Activated T-helper 17 cell treated with anti-CD3 and anti-CD28 coated beads, Interleukin-2, amount 50 U/mL, for 72 hours (primary cell): ENCODE data around the gene INSYN2A. TPM values are rescaled to one million over a fixed set of nuclear protein-coding genes. Genes with fewer than 3 reads are reported as not detected.

Source experiments
- ATAC-seq: fragments of 150-1000 bp; cut with Tn5 transposase; replicated peaks from 2 replicates; pipeline ENCODE4 v1.10.0; 2021; ENCODE audit warnings: mild to moderate bottlenecking, moderate library complexity
- H3K27ac Mint-ChIP-seq: one replicate; pipeline ENCODE4 v1.8.0; 2022; ENCODE audit warnings: mixed read lengths
- H3K27me3 Mint-ChIP-seq: one replicate; pipeline ENCODE4 v1.8.0; 2022; ENCODE audit warnings: mixed read lengths
- H3K36me3 Mint-ChIP-seq: one replicate; pipeline ENCODE4 v1.8.0; 2022; ENCODE audit warnings: low read depth, mild to moderate bottlenecking, mixed read lengths
- H3K4me1 Mint-ChIP-seq: one replicate; pipeline ENCODE4 v1.8.0; 2022; ENCODE audit warnings: mixed read lengths
- H3K4me3 Mint-ChIP-seq: one replicate; pipeline ENCODE4 v1.8.0; 2022; ENCODE audit warnings: mild to moderate bottlenecking, mixed read lengths
- H3K9me3 Mint-ChIP-seq: one replicate; pipeline ENCODE4 v1.8.0; 2022; ENCODE audit warnings: mixed read lengths
- total RNA-seq, 2 donors: library from RNA; stranded (reverse); gene quantifications; one replicate each; pipeline ENCODE4 v1.2.3, GENCODE V29; 2022

Gene INSYN2A
- total RNA-seq, 2 donors from 2014 or later: not detected

DNA sequence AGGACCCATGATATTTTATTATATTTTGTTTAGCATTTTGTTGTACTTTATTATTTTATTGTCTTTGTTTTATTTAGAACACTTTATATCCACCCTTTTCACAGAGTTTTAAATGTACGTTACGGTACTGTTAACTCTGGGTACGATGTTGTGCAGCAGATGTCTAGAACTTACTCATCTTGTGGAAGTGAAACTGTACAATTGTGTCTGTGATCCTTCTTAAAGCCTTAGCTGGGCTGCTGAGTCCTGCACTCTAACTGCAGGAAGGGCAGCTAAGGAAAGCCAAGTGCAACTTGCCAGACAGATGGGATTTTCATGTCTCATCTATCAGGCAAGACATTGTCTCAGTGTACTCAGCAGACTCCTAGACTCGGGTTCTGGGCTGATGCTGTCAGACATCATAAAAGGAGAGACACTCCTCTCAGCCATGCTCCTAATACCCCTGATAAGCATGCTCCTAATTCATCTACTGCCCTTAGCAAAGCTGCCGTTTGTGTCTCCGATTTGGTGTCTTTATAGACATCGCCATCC lies 14.6 kb upstream of the INSYN2A start:
- Mint-ChIP-seq H3K4me1 (no peaks in the 10 kb centered on the region), H3K36me3 (no peaks in the 10 kb centered on the region), H3K27me3 (peaks cover 9% of the 10 kb centered on the region), H3K4me3 (no peak overlapping the region), H3K9me3 (peaks cover 3% of the 10 kb centered on the region), H3K27ac (no peak overlapping the region)
- ATAC-seq: no peak

DNA sequence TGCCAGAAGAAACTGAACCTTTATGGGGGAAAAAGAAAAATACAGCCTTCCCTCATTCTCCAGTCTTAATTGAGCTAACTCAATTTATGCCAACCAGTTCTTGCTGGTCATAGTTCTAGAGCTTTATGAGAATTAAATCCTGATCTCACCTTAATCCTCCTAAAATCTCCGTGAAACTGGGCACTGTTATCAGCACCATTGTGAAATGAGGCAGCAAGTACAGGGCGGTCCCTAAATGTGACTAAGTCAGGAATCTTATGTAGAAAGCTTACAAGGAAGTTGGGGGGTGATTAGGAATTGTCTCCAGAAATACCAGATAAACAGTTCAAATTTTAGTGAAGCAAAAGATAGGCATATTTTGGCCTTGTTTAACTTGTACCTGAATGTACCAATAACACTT lies 10.7 kb upstream of the INSYN2A start:
- no peak overlapping the region for H3K4me3 Mint-ChIP-seq
- no peak for ATAC-seq
- H3K27ac Mint-ChIP-seq: no peak overlapping the region
- H3K9me3 Mint-ChIP-seq: no peaks in the 10 kb centered on the region
- no peaks in the 10 kb centered on the region for H3K36me3 Mint-ChIP-seq
- H3K4me1 Mint-ChIP-seq: no peaks in the 10 kb centered on the region
- no peaks in the 10 kb centered on the region for H3K27me3 Mint-ChIP-seq

DNA sequence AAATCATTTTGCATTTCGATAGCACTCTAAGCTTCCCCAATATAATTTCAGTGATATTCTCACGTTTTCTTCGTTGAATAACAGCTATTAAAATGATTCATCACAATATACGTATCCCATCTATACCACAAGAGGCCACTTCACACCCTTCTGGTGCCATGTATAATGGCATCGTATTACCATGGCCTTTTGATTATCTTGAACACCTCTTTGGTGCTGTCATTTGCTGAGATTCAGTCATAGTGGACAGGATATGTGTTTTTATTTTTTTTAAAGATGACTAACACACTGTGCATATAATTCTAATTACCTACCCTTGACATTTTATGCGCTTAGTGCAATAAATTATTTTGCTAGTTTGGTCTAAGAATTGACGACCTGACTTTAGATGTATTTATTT lies 6.7 kb upstream of the INSYN2A start:
- Mint-ChIP-seq H3K27ac (no peak overlapping the region), H3K4me3 (no peak overlapping the region), H3K4me1 (no peaks in the 10 kb centered on the region), H3K9me3 (no peaks in the 10 kb centered on the region), H3K27me3 (no peaks in the 10 kb centered on the region), H3K36me3 (no peaks in the 10 kb centered on the region)
- ATAC-seq: no peak

DNA sequence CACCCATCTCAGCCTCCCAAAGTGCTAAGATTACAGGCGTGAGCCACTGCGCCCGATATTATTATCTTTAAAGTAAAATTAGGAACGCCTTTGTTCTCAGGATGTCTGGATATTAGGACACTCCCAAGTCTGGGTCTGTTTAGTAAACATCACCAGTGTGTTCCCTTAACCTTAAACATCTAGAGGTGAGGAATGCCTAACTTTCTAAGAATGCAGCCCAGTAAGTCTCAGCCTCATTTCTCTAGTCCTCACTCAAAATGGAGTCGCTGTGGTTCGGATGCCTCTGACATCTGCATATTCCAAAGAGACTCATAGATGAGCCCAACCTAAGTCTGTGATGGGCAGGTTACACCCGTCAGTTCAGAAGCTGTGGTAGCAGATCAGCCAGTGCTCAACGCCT lies 4.3 kb upstream of the INSYN2A start:
- ATAC-seq: no peak
- Mint-ChIP-seq H3K4me1 (no peaks in the 10 kb centered on the region), H3K36me3 (no peaks in the 10 kb centered on the region), H3K27me3 (peaks cover 8% of the 10 kb centered on the region), H3K4me3 (no peak overlapping the region), H3K27ac (no peak overlapping the region), H3K9me3 (no peaks in the 10 kb centered on the region)

DNA sequence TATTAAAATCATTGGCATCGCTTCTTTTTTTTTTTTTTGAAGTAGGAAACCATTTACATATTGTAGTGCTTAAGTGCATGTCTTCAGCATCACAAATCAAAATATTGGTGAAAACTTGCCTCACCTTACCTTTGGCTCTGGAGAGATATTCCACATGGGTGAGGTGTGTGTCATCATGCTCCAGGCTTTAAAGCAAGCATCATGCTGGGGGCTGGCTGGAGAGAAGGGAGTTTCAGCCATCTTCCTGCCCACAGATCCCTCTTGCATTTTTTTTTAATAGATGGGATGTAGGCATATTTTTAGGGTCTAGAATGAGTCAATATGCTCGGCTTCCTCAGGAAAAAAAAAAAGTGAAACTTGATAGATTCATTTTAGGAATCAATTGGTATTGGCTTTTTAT lies 2.3 kb upstream of the INSYN2A start:
- H3K4me1 Mint-ChIP-seq: no peaks in the 10 kb centered on the region
- H3K36me3 Mint-ChIP-seq: no peaks in the 10 kb centered on the region
- peaks cover 12% of the 10 kb centered on the region for H3K27me3 Mint-ChIP-seq

DNA sequence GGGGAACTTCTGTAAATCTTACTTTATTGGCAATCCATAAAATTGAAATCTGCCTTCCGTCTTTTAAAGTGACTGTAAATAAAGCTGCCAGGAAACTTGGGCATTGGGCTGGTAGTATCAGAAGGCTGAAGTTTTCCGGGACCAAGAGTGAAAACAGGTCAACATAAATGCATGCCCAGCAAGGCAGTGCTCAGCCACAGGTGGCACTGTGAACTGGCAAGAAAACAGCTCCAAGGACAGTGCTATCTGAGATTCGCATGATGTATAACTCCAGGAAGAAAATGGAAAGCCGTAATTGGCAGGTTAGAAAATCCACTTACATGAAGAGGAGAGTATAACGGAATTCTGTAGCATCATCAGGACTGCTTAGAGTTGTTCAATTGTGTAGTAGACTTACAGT lies 1.9 kb upstream of the INSYN2A start:
- ATAC-seq: no peak
- H3K9me3 Mint-ChIP-seq: no peaks in the 10 kb centered on the region
- H3K4me1 Mint-ChIP-seq: no peaks in the 10 kb centered on the region

More for the DNA sequence above, 2.3 kb upstream of the INSYN2A start:
- H3K27ac Mint-ChIP-seq: no peak overlapping the region
- no peak overlapping the region for H3K4me3 Mint-ChIP-seq
- ATAC-seq: no peak
- H3K9me3 Mint-ChIP-seq: no peaks in the 10 kb centered on the region

DNA sequence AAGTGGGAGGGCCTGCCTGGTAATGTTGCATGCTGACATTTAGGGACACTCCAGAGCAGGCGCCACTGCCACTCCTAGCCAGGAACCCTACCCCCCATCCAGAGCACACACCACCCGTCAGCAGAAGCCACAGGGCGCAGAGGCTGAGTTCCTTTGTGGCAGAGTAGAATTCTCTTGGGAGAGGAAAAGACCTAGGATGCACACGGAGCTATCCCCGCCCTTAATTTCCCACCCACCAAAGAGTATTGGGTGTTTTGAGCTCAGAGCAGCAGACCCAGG lies 702 bp upstream of the INSYN2A start:
- no peaks in the 10 kb centered on the region for H3K36me3 Mint-ChIP-seq
- peaks cover 19% of the 10 kb centered on the region for H3K27me3 Mint-ChIP-seq
- no peak overlapping the region for H3K4me3 Mint-ChIP-seq
- no peak for ATAC-seq
- no peaks in the 10 kb centered on the region for H3K4me1 Mint-ChIP-seq
- H3K27ac Mint-ChIP-seq: no peak overlapping the region
- no peaks in the 10 kb centered on the region for H3K9me3 Mint-ChIP-seq

More for the DNA sequence above, 1.9 kb upstream of the INSYN2A start:
- Mint-ChIP-seq H3K27ac (no peak overlapping the region), H3K4me3 (no peak overlapping the region), H3K36me3 (no peaks in the 10 kb centered on the region), H3K27me3 (peaks cover 15% of the 10 kb centered on the region)

DNA sequence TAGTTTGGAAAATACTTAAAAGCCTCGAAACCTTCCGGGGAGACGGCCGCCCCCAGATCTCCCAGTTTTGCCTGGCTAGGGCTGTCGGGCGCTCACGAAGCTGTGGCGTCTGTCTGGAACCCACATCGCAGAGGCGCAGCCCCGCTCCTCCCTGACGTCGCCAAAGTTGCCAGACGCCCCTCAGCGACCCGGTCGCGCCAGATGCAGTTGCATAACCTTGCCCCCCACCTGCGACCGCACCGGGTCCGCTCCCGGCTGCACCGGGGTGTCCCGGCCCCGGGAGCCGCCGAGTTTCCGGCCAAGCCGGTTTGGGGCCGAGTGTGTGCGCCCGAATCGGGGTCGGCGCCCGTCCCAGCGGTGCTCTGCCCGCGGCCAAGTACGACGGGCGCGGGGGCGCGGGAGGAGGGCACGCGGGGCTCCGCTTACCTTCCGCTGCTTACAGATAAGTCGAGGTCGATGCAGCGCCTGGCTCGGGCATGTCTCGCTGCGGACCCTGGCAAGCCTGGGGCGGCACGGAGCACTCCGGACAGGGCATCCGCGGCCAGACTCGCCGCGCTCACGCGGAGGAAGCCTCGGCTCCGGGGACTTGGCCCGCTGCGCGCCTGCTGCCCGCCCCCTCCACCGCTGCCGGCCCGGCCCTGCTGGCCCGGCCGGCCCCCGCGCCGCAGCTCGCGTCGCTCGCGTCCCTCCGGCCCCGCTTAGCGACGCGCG lies 665 bp downstream of the INSYN2A start:
- H3K36me3 Mint-ChIP-seq: no peaks in the 10 kb centered on the region
- H3K4me1 Mint-ChIP-seq: no peaks in the 10 kb centered on the region
- H3K27me3 Mint-ChIP-seq: peaks cover 25% of the 10 kb centered on the region
- H3K4me3 Mint-ChIP-seq: no peak overlapping the region
- ATAC-seq: no peak
- no peaks in the 10 kb centered on the region for H3K9me3 Mint-ChIP-seq
- H3K27ac Mint-ChIP-seq: no peak overlapping the region

DNA sequence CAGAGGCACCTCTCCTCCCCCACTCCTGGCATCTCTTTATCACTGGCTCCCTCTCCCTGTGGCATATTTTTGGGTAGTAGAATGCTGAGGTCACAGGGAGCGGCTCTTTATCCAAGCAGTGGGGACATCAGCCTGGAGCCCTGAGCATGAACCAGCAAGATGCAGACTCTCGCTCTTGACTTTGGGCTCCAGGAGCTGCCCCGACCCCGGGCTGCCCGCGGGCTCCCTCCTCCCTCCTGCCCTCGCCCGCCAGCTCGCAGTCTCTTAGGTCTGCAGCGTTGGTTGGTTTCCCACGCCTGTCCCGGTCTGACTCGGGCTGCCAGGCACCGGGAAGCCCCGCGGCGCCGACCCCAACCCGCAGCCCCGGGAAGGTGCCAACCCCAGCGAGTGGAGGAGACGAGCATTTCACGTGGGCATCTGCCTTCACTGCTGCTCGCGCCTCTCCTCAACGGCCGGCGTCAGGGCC lies 1.3 kb downstream of the INSYN2A start:
- H3K4me3 Mint-ChIP-seq: no peak overlapping the region
- H3K27ac Mint-ChIP-seq: no peak overlapping the region
- H3K4me1 Mint-ChIP-seq: no peaks in the 10 kb centered on the region
- H3K9me3 Mint-ChIP-seq: no peaks in the 10 kb centered on the region
- peaks cover 26% of the 10 kb centered on the region for H3K27me3 Mint-ChIP-seq
- no peak for ATAC-seq
- no peaks in the 10 kb centered on the region for H3K36me3 Mint-ChIP-seq

DNA sequence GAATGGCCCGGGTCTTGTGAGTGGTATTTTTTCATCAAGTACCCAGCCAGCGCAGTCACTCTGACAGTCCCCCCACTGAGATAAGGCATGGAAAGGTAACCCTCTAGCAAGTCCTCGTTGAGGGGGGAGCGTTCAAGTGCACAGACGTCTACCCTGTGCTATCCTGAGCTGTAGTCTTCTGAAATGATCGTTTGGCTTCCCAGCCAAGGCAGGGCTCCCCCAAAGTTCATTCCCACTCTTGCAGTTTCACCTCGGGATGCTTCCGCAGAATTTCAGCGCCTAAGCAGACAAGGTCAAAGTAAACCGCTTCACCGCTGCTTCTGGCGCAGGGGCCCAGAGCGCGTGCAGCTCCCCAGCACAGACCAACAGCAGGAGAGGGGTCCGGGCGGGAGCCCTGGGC lies 1.8 kb downstream of the INSYN2A start:
- Mint-ChIP-seq H3K27ac (no peak overlapping the region), H3K9me3 (no peaks in the 10 kb centered on the region), H3K27me3 (peaks cover 26% of the 10 kb centered on the region)

DNA sequence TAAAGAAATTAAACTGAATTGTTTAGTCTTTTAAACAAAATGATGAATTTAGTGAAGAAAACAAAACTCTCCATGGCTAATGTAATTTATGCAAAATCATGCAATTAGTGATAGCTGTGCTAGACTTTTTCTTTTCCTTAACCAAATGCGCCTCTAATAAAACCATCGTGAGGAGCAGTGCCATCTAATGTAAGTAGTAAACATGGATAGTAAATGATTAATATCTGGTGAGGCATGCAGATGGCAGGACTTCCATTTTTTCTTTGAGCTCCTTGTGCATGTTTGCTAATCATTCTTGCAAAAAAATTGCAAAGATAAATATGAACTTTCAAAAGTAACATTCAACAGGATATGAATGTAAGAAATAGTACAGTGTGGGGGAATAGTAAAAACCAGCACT lies 2.3 kb downstream of the INSYN2A start:
- H3K9me3 Mint-ChIP-seq: no peaks in the 10 kb centered on the region
- no peaks in the 10 kb centered on the region for H3K4me1 Mint-ChIP-seq
- H3K36me3 Mint-ChIP-seq: no peaks in the 10 kb centered on the region
- H3K27ac Mint-ChIP-seq: no peak overlapping the region
- no peak overlapping the region for H3K4me3 Mint-ChIP-seq
- no peak for ATAC-seq
- H3K27me3 Mint-ChIP-seq: peaks cover 26% of the 10 kb centered on the region

More for the DNA sequence above, 1.8 kb downstream of the INSYN2A start:
- Mint-ChIP-seq H3K36me3 (no peaks in the 10 kb centered on the region), H3K4me3 (no peak overlapping the region), H3K4me1 (no peaks in the 10 kb centered on the region)
- no peak for ATAC-seq

DNA sequence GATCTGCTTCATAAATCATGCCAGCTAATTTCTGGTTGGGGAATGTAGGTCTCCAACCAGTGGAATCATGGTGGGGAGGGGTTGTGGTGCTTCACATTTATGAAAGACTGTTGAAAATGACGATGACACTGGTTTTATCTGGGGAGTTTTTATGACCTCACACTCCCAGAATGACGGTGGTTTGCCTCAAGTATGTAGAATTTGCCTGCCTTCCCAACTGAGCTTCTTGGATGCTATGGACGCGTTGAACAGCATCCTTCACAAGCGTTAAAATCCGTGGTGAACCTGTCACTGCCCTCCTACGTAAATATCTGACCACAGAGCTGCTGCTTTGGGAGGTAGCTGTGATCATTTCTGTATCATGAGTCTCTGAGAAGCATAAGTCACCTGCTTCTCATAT lies 3.3 kb downstream of the INSYN2A start:
- ATAC-seq: no peak
- no peaks in the 10 kb centered on the region for H3K4me1 Mint-ChIP-seq
- no peaks in the 10 kb centered on the region for H3K9me3 Mint-ChIP-seq
- no peak overlapping the region for H3K27ac Mint-ChIP-seq
- no peak overlapping the region for H3K4me3 Mint-ChIP-seq
- peaks cover 26% of the 10 kb centered on the region for H3K27me3 Mint-ChIP-seq
- no peaks in the 10 kb centered on the region for H3K36me3 Mint-ChIP-seq

DNA sequence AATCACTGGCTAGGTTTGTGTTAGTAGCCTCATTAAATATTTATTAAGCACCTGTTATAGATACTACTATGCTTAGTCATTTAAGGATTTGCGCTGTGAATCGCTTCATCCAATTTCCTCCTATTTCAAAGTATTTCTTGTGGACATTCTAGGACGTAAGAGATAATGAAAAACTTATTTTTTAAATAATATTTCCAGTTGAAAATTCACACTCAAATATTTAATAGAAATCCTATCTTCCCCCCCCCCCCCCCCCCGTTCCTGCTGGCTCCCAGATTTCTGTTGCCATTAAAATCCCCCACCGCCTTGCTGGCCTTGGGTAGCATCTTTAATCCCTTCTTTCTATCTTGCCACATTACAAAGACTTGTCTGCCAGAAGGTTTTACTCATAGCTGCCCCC lies 6.0 kb downstream of the INSYN2A start:
- Mint-ChIP-seq H3K27ac (no peak overlapping the region), H3K36me3 (no peaks in the 10 kb centered on the region), H3K27me3 (peaks cover 21% of the 10 kb centered on the region), H3K4me3 (no peak overlapping the region), H3K4me1 (no peaks in the 10 kb centered on the region), H3K9me3 (peaks cover 3% of the 10 kb centered on the region)
- no peak for ATAC-seq

DNA sequence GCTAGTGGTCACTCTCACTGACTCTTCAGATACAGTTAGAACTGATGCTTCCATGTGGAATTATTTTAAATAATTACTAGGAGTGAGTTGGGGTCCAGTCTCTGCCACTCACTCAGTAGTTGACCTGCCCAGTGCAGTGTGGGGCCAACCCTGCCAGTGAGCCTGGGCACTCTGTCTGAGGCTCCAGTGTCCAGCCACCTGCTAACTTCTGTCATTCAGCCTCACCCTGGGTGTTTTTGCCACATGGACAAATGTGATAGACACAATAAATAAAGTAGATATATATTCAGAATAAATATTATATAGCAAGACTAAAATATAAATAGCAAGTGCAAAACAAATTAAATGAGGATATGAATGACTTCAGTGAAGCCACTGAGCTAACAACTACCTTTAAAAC lies 7.2 kb downstream of the INSYN2A start:
- Mint-ChIP-seq H3K27ac (no peak overlapping the region), H3K4me1 (no peaks in the 10 kb centered on the region), H3K27me3 (peaks cover 18% of the 10 kb centered on the region), H3K36me3 (no peaks in the 10 kb centered on the region), H3K9me3 (peaks cover 4% of the 10 kb centered on the region), H3K4me3 (no peak overlapping the region)
- ATAC-seq: no peak

DNA sequence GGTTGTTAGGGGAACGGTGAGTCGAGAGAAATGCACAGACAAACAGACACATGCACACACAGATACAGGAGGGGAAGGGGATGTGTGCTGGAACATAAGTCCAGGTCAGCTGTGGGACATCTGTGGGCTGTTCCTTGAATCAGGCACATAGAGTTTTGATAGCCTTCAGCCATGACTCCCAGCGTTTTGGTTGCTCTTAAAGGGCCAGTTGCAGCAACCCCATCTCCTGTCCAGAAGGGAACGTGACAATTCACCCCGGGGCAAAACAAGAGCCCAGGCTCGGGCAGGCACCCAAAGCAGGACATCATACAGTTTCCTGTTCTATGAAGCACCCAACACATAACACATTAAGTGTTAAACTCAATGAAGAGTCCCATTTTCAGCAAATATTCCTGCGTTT lies 9.6 kb downstream of the INSYN2A start:
- Mint-ChIP-seq H3K27ac (no peak overlapping the region), H3K9me3 (peaks cover 4% of the 10 kb centered on the region), H3K27me3 (peaks cover 11% of the 10 kb centered on the region), H3K36me3 (no peaks in the 10 kb centered on the region), H3K4me1 (no peaks in the 10 kb centered on the region), H3K4me3 (no peak overlapping the region)
- ATAC-seq: no peak

DNA sequence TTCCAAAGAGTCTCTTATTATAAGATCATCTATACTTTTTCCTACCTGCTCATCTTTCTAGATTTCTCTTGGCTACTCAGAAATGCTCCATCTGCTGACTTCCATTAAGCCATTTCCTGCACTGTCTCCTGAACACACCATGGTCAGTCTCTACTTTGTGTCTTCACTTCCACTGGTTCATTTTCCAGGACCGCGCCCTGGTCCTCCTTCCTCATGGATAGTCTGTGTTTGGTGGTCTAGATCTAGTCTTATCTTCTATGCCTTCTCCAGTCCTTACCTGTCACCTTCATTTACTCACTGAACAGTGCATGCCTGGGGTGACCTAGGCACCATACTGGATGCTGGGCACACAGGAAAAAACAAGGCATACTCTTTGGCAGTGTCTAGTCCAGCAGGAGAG lies 11.8 kb downstream of the INSYN2A start:
- Mint-ChIP-seq H3K4me3 (no peak overlapping the region), H3K27ac (no peak overlapping the region), H3K9me3 (peaks cover 4% of the 10 kb centered on the region), H3K36me3 (no peaks in the 10 kb centered on the region), H3K27me3 (peaks cover 5% of the 10 kb centered on the region), H3K4me1 (no peaks in the 10 kb centered on the region)
- no peak for ATAC-seq
